ENCODE measurements around the gene CTH. TPM values are rescaled to one million over a fixed set of nuclear protein-coding genes. Genes with fewer than 3 reads are reported as not detected.
"Not testable (repeated sequence)": the region's sequence is repeated elsewhere in the genome, so short reads cannot be mapped to it uniquely, and the experiment has no call there.

The CTH gene
- total RNA-seq, 1 experiment from 2014 or later = 13.2 TPM

DNA sequence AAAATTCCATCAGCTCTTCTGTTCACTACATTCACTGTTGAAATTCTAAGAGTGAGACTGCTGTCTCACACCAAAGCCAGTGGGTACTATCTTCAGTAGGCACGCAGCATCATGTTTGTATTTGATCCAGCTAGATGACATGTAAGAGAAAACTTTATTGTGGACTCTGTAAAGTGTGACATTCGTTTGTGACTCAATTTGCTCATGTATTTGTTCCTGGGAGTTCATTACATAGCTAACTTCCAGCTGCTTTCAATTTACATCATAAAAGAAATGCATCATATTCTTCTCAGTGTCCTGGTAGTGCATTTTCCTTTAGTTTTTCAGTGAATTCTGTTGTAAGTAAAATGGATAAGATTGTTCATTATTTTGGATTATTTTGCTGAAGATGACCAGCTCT lies 31.4 kb downstream of the CTH start:
- CTCF ChIA-PET = no interaction called here
- TF ChIP-seq, protein P1, sequence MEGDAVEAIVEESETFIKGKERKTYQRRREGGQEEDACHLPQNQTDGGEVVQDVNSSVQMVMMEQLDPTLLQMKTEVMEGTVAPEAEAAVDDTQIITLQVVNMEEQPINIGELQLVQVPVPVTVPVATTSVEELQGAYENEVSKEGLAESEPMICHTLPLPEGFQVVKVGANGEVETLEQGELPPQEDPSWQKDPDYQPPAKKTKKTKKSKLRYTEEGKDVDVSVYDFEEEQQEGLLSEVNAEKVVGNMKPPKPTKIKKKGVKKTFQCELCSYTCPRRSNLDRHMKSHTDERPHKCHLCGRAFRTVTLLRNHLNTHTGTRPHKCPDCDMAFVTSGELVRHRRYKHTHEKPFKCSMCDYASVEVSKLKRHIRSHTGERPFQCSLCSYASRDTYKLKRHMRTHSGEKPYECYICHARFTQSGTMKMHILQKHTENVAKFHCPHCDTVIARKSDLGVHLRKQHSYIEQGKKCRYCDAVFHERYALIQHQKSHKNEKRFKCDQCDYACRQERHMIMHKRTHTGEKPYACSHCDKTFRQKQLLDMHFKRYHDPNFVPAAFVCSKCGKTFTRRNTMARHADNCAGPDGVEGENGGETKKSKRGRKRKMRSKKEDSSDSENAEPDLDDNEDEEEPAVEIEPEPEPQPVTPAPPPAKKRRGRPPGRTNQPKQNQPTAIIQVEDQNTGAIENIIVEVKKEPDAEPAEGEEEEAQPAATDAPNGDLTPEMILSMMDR (conservative IDR thresholded peaks at IDR 0.05; ENCODE audit: low read depth, low read length) = no peak
- TF ChIP-seq EZH2phosphoT487 (IDR thresholded peaks at IDR 0.05; ENCODE audit: borderline replicate concordance, low read length) (no peak), EZH2 (IDR thresholded peaks at IDR 0.05; ENCODE audit: low read length, unreplicated experiment) (no peak)
- Histone ChIP-seq H3K9me2 (replicated peaks; ENCODE audit: low read length) (no peaks in the 10 kb centered on the region), H3F3A (ENCODE audit: low read length, unreplicated experiment) (no peaks in the 10 kb centered on the region), H3K4me3 (ENCODE audit: low read length) (no peak overlapping the region), H3K9me3 (ENCODE audit: low read length) (no peaks in the 10 kb centered on the region), H3K36me3 (ENCODE audit: low read depth, low read length) (no peaks in the 10 kb centered on the region), H4K20me1 (ENCODE audit: low read length) (no peaks in the 10 kb centered on the region), H3K4me2 (ENCODE audit: low read length) (no peak overlapping the region), H2AFZ (ENCODE audit: low read length) (no peak overlapping the region), H3K9ac (ENCODE audit: low read length) (no peak overlapping the region), H3K4me1 (ENCODE audit: insufficient read depth, low read length) (no peaks in the 10 kb centered on the region), H3K79me2 (ENCODE audit: low read length) (no peaks in the 10 kb centered on the region), H3K27me3 (ENCODE audit: low read length) (no peaks in the 10 kb centered on the region), H3K27ac (ENCODE audit: low read length) (no peak overlapping the region)
- no peak for ATAC-seq
- intact Hi-C loops (cut with micrococcal nuclease) = no loop called here
- no peak for DNase-seq
- BruUV-seq (replicated peaks) = no TSS peak
- POLR2A ChIA-PET (ENCODE audit: unreplicated experiment) = no interaction called here

DNA sequence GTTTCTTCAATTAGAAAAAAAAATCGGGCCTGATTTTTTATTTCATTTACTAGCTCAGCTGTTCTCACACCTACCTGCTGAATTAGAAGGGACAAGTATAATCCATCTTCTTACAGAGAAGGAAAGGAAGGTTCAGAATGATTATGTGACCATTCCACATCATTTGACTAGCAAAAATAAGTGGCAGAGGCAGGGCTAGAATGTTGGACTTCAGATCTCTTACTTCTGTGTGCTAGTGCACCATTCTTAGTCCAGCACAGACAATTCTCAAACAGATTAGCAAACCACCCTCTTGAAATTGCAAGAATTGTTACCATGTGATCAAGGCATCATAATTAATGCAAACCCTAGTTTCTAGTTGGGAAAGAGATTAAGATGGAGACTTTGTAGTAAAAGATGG lies 32.7 kb downstream of the CTH start:
- Histone ChIP-seq H3K4me1 (ENCODE audit: insufficient read depth, low read length) (no peaks in the 10 kb centered on the region), H3K9me2 (replicated peaks; ENCODE audit: low read length) (no peaks in the 10 kb centered on the region), H3F3A (ENCODE audit: low read length, unreplicated experiment) (no peaks in the 10 kb centered on the region), H3K27me3 (ENCODE audit: low read length) (no peaks in the 10 kb centered on the region), H3K27ac (ENCODE audit: low read length) (no peak overlapping the region), H3K9me3 (ENCODE audit: low read length) (no peaks in the 10 kb centered on the region), H3K79me2 (ENCODE audit: low read length) (no peaks in the 10 kb centered on the region), H3K9ac (ENCODE audit: low read length) (no peak overlapping the region), H3K36me3 (ENCODE audit: low read depth, low read length) (no peaks in the 10 kb centered on the region), H3K4me3 (ENCODE audit: low read length) (no peak overlapping the region), H2AFZ (ENCODE audit: low read length) (no peak overlapping the region), H3K4me2 (ENCODE audit: low read length) (no peak overlapping the region), H4K20me1 (ENCODE audit: low read length) (no peaks in the 10 kb centered on the region)
- POLR2A ChIA-PET (ENCODE audit: unreplicated experiment) = no interaction called here
- TF ChIP-seq EZH2 (IDR thresholded peaks at IDR 0.05; ENCODE audit: low read length, unreplicated experiment) = no peak
- TF ChIP-seq, protein P1 (conservative IDR thresholded peaks at IDR 0.05; ENCODE audit: low read depth, low read length) = no peak
- TF ChIP-seq EZH2phosphoT487 (IDR thresholded peaks at IDR 0.05; ENCODE audit: borderline replicate concordance, low read length) = no peak
- no TSS peak for BruUV-seq (replicated peaks)
- ATAC-seq (no peak), DNase-seq (no peak)
- intact Hi-C loops (cut with micrococcal nuclease) = no loop called here
- CTCF ChIA-PET = no interaction called here

DNA sequence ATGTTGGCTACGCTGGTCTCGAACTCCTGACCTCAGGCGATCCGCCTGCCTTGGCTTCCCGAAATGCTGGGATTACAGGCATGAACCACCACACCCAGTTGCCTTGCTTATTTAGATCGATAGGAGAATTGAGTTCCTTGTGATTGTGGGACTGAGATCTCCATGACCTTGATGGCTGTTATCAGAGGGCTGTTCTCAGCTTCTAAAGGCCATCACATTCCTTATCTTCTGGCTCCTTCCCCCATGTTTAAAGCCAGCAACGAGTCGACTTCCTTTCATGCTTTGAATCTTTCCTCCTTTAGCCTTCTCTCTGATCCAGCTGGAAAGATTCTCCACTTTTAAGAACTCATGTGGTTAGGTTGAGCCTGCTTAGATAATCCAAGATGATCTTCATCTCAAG lies 38.0 kb downstream of the CTH start:
- intact Hi-C loops (cut with micrococcal nuclease) = no loop called here
- Histone ChIP-seq H4K20me1 (ENCODE audit: low read length) (no peaks in the 10 kb centered on the region), H3K27me3 (ENCODE audit: low read length) (no peaks in the 10 kb centered on the region), H2AFZ (ENCODE audit: low read length) (no peak overlapping the region), H3K4me3 (ENCODE audit: low read length) (no peak overlapping the region), H3K9me2 (replicated peaks; ENCODE audit: low read length) (no peaks in the 10 kb centered on the region), H3K36me3 (ENCODE audit: low read depth, low read length) (no peaks in the 10 kb centered on the region), H3K4me1 (ENCODE audit: insufficient read depth, low read length) (no peaks in the 10 kb centered on the region), H3K27ac (ENCODE audit: low read length) (no peak overlapping the region), H3K9ac (ENCODE audit: low read length) (no peak overlapping the region), H3K9me3 (ENCODE audit: low read length) (no peaks in the 10 kb centered on the region), H3F3A (ENCODE audit: low read length, unreplicated experiment) (no peaks in the 10 kb centered on the region), H3K4me2 (ENCODE audit: low read length) (no peak overlapping the region), H3K79me2 (ENCODE audit: low read length) (no peaks in the 10 kb centered on the region)
- ATAC-seq (no peak), DNase-seq (no peak)
- no TSS peak for BruUV-seq (replicated peaks)
- ChIA-PET POLR2A (ENCODE audit: unreplicated experiment) (no interaction called here), CTCF (no interaction called here)
- TF ChIP-seq EZH2 (IDR thresholded peaks at IDR 0.05; ENCODE audit: low read length, unreplicated experiment) (no peak), EZH2phosphoT487 (IDR thresholded peaks at IDR 0.05; ENCODE audit: borderline replicate concordance, low read length) (no peak)
- TF ChIP-seq, protein P1 (conservative IDR thresholded peaks at IDR 0.05; ENCODE audit: low read depth, low read length) = no peak

DNA sequence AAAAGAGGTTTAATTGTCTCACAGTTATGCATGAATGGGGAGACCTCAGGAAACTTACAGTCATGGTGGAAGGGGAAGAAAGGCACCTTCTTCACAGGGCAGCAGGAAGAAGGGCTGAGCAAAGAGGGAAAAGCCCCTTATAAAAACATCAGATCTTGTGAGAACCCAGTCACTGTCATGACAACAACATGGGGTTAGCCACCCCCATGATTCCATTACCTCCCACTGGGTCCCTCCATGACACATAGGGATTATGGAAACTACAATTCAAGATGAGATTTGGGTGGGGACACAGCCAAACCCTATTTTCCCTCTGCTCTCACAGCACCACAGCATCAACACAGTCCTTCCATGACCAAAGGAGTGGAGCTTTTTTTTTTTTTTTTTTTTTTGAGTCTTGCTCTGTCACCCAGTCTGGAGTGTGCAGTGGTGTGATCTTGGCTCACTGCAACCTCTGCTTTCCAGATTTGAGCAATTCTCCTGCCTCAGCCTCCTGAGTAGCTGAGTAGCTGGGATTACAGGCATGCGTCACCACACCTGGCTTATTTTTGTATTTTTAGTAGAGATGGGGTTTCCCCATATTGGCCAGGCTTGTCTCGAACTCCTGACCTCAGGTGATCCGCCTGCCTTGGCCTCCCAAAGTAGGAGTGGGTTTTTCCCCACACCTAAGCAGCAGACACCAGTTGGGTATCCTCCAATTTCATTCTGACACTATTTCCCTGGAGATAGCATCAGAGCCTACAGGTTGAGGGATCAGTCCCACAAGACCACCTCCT lies 41.3 kb downstream of the CTH start:
- H3K9ac ChIP-seq (ENCODE audit: low read length); H3K4me1 ChIP-seq (ENCODE audit: insufficient read depth, low read length); H3K9me2 ChIP-seq (replicated peaks; ENCODE audit: low read length); CTCF ChIA-PET; H3K27ac ChIP-seq (ENCODE audit: low read length); H3K79me2 ChIP-seq (ENCODE audit: low read length); ATAC-seq; H4K20me1 ChIP-seq (ENCODE audit: low read length); POLR2A ChIA-PET (ENCODE audit: unreplicated experiment); H3K9me3 ChIP-seq (ENCODE audit: low read length); H3K4me2 ChIP-seq (ENCODE audit: low read length); H3K36me3 ChIP-seq (ENCODE audit: low read depth, low read length); DNase-seq; H3K27me3 ChIP-seq (ENCODE audit: low read length); H3K4me3 ChIP-seq (ENCODE audit: low read length); H2AFZ ChIP-seq (ENCODE audit: low read length); intact Hi-C loops (cut with micrococcal nuclease); H3F3A ChIP-seq (ENCODE audit: low read length, unreplicated experiment); BruUV-seq (replicated peaks): not testable (repeated sequence)

All from PC-3 (cell line).